Aorta (tissue), 5 donors: ENCODE measurements around the gene CFAP157. TPM values are rescaled to one million over a fixed set of nuclear protein-coding genes. Genes with fewer than 3 reads are reported as not detected.

Source experiments
- ATAC-seq: fragments of 200-7000 bp; cut with Tn5 transposase; one replicate; pipeline ENCODE4 v1.9.1; 2022; ENCODE audit warnings: moderate library complexity; ENCODE audit not compliant: low FRiP score
- DNase-seq, 2 donors: peaks; one replicate each; pipeline ENCODE4 v3.0.0-alpha.2; 2020
- H3K27ac ChIP-seq, 2 donors: one replicate each; pipeline ENCODE4 v1.5.1; 2013; ENCODE audit warnings: low read length in 2 of 2, mild to moderate bottlenecking in 2 of 2, moderate library complexity in 2 of 2, control low read depth in 1 of 2, inconsistent platforms in 1 of 2, low read depth in 1 of 2
- H3K27me3 ChIP-seq, 2 donors: one replicate each; pipeline ENCODE4 v1.6.1; 2013; ENCODE audit warnings: control low read depth in 1 of 2, low read length in 1 of 2, mild to moderate bottlenecking in 1 of 2, moderate library complexity in 1 of 2; ENCODE audit not compliant: insufficient read depth in 2 of 2, control insufficient read depth in 1 of 2
- H3K36me3 ChIP-seq, 2 donors: one replicate each; pipeline ENCODE4 v1.6.1; 2013; ENCODE audit warnings: control low read depth in 1 of 2, low read length in 1 of 2, mild to moderate bottlenecking in 1 of 2; ENCODE audit not compliant: insufficient read depth in 2 of 2, control insufficient read depth in 1 of 2
- H3K4me1 ChIP-seq, 2 donors: one replicate each; pipeline ENCODE4 v1.6.1; 2013; ENCODE audit warnings: low read length in 2 of 2, control low read depth in 1 of 2, mild to moderate bottlenecking in 1 of 2, moderate library complexity in 1 of 2; ENCODE audit not compliant: insufficient read depth in 2 of 2, control insufficient read depth in 1 of 2
- H3K4me3 ChIP-seq, 2 donors: one replicate each; pipeline ENCODE4 v1.5.1; 2013; ENCODE audit warnings: low read length in 2 of 2, control low read depth in 1 of 2, mild to moderate bottlenecking in 1 of 2
- H3K9me3 ChIP-seq: one replicate; pipeline ENCODE4 v1.6.1; 2013; ENCODE audit warnings: mild to moderate bottlenecking, low read length; ENCODE audit not compliant: control insufficient read depth
- WGBS, 2 donors: extraction: QIAGEN DNeasy Blood & Tissue Kit; methylation state at CpG; one replicate each; pipeline ENCODE4 v1.1.7; 2013; 5-methylcytosine and 5-hydroxymethylcytosine counted together
- intact Hi-C, 2 donors: fragments of 100-400 bp; cut with DNase I; formaldehyde crosslinking; loops; one replicate each; pipeline versions ENCODE4 v1.14.2 to v1.15.0; 2022
- polyA plus RNA-seq, 2 donors: library from polyadenylated mRNA; stranded (reverse); fragments of 200-250 nt; gene quantifications; one replicate each; pipeline ENCODE4 v1.2.3, GENCODE V29; 2013
- total RNA-seq, 2 donors: library from RNA; stranded (reverse); fragmentation: NEBNext Ultra II Directional; extraction: Animal tissue kit (Norgen Biotek cat#: 25700); gene quantifications; one replicate each; pipeline ENCODE4 v1.2.1, GENCODE V29; 2021
- donor health status: healthy with polysubstance abuse.
- donor health status: Bipolar disorder and iron deficiency.
- donor health status: DM: no; HTN: no; CAD: no.
- donor health status: DM: no; HTN: no; CAD: no.
- donor health status: DM: yes; HTN: yes; CAD: no.

Gene CFAP157
- total and polyA plus RNA-seq, 4 donors: 0.16 to 0.69 (median 0.60) TPM; not detected in 1

- intact Hi-C loops: no loop called here
These were observed 8.4 kb upstream of the CFAP157 start for GRCh38 chr9:127698386-127698785.

GRCh38 chr9:127698985-127699670 is 7.7 kb upstream of the CFAP157 start:
- 9 to 11% methylated on average over 41 of the region's 41 CpGs for WGBS, 2 donors
- Histone ChIP-seq H3K36me3 (peaks cover 0 to 3% of the 10 kb centered on the region in 2 donors), H3K4me1 (no peaks in the 10 kb centered on the region), H3K27ac (peak overlapping the region in 1 of 2 donors; percentile 50), H3K9me3 (no peaks in the 10 kb centered on the region), H3K27me3 (no peaks in the 10 kb centered on the region), H3K4me3 (no peak overlapping the region)
- DNase-seq (peak; percentile 97 to 99), ATAC-seq (peak; percentile 98)
- intact Hi-C loops: no loop called here

More at GRCh38 chr9:127698386-127698785, 8.4 kb upstream of the CFAP157 start:
- ATAC-seq (no peak), DNase-seq (no peak)
- no peaks in the 10 kb centered on the region for H3K27me3 ChIP-seq
- no peak overlapping the region for H3K27ac ChIP-seq
- WGBS, 2 donors: 87 to 88% methylated on average over 5 of the region's 5 CpGs
- no peaks in the 10 kb centered on the region for H3K9me3 ChIP-seq
- H3K36me3 ChIP-seq: peaks cover 0 to 3% of the 10 kb centered on the region in 2 donors
- H3K4me3 ChIP-seq: no peak overlapping the region
- H3K4me1 ChIP-seq: no peaks in the 10 kb centered on the region

DNA sequence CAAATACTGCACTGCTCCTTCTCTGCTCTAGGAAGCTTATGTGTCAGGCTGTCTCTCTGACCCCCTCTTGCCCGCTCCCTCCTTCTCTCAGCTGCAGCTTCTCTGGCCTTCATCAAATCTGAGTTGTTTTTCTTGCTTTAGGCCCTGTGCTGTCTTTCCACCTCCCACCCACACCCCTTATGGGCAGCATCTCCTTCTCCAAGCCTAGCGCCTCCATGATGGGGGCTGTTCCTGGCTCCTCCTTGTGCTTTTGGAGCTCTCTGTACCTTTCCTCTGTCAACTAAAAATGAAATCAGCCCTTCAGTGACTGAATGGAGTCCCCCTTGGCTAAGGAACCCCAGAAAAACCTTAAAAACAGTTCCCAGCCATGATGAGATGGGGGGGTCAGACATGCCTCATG is 6.6 kb upstream of the CFAP157 start:
- intact Hi-C loops: loop anchor here in 1 of 2 donors (5.0 kb wide), 1 partner anchor 93 kb away; no protein-coding TSS in a partner anchor
- Histone ChIP-seq H3K9me3 (no peaks in the 10 kb centered on the region), H3K4me3 (no peak overlapping the region), H3K4me1 (no peaks in the 10 kb centered on the region), H3K27ac (no peak overlapping the region), H3K27me3 (no peaks in the 10 kb centered on the region), H3K36me3 (no peaks in the 10 kb centered on the region)
- 96 to 100% methylated on average over 2 of the region's 2 CpGs for WGBS, 2 donors
- DNase-seq (no peak), ATAC-seq (no peak)

DNA sequence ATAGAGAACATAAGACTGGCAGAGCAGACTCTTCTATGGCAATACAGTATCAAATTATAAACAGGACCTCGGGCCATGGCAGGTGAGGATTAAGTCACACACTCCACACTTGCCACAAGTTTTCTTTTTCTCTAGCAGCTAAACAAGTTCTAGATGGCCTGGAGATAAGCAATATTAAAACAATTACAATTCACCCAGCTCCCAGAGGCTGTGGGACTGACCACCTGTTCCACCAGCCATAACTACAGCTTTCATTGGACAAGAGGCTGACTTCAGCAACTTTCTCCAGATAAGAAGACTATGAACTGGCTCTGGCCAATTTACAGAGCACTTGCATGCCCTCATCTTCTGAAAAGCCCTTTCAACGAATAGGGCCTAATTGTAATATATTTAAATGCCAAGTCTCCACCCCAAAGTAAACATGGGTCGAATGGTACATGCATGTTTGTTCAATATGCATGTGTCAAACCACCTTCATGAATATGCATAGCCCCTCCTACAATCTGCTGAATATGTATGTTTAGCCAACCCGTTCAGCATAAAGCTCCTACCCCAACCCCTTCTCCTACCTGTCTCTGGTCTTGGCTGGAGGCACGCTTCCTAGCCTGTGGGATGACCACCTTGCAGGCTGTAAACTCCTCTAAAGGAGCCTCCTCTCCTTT is 6.1 kb upstream of the CFAP157 start:
- no peak overlapping the region for H3K4me3 ChIP-seq
- H3K9me3 ChIP-seq: no peaks in the 10 kb centered on the region
- DNase-seq (no peak), ATAC-seq (no peak)
- H3K27me3 ChIP-seq: no peaks in the 10 kb centered on the region
- H3K4me1 ChIP-seq: no peaks in the 10 kb centered on the region
- 83 to 88% methylated on average over 5 of the region's 5 CpGs for WGBS, 2 donors
- no peak overlapping the region for H3K27ac ChIP-seq
- no peaks in the 10 kb centered on the region for H3K36me3 ChIP-seq
- intact Hi-C loops: loop anchor here in 1 of 2 donors (5.0 kb wide), 1 partner anchor 93 kb away; no protein-coding TSS in a partner anchor

DNA sequence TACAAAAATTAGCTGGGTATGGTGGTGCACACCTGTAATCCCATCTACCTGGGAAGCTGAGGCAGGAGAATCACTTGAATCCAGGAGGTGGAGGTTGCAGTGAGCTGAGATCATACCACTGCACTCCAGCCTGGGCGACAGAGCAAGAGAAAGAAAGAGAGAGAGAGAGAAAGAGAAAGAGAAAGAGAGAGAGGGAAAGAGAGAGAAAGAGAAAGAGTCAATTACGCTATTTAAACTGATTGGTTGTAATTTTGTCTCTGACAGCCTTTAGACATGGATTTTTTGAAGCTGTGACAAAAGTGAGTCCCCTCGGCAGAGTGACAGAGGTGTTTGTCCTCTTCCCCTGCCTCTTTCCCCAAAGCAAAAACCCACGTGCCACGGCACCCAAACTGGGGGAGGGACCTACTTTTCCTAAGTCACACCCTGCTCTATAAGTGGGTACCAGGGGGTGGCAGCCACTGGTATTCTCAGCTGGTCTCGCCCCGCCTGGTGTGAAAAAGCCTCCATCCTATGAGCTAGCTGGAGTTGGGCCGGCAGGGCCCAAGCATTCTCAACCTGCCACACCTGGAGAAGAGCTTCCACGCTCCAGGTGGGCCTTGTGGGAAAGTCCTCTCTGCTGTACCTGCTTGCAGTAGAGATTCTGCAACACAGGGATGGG is 3.4 kb upstream of the CFAP157 start:
- intact Hi-C loops: loop anchor here in 1 of 2 donors (5.0 kb wide), 1 partner anchor 96 kb away; no protein-coding TSS in a partner anchor
- 70 to 74% methylated on average over 9 of the region's 9 CpGs for WGBS, 2 donors
- Histone ChIP-seq H3K4me3 (no peak overlapping the region), H3K36me3 (no peaks in the 10 kb centered on the region), H3K27ac (no peak overlapping the region), H3K4me1 (no peaks in the 10 kb centered on the region), H3K9me3 (no peaks in the 10 kb centered on the region), H3K27me3 (no peaks in the 10 kb centered on the region)
- DNase-seq (no peak), ATAC-seq (no peak)

DNA sequence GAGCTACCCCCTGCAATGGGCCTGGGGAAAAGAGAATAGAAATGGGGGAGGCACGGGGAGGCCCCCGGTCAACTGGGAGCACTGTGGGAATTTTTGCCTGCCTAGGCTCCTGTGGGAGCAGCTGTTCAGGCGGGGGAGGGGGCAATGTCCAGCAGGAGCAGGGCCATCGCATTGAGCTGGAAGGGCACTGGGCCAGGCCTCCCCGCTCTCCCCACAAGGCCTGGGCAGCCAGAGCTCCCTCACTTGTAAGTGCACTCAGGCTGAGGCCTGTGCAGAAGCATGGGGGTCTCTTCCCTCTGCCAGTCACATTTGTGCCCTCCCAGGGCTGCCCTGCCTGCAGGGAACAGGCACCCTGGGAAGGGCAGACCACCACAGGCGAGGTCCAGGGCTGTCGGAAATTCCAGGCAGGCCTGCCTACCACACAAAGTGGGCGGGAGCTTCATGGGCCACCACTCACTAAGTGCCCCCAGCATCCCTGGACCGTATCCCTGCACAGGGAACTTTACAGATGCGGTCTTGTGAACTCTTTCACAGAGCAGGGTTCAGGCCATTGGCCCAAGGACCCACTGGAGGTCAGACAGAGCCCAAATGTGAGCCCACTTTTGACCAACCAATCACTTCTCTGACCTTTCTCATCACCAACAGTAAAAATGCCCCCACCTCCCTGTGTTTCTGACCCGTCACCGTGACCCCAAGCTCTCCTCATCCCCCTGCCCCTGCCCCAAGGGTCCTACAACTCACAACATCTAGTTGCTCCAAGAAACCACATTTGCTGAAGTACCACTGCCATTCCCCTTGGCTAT is 1.0 kb upstream of the CFAP157 start:
- intact Hi-C loops: no loop called here
- Histone ChIP-seq H3K4me1 (no peaks in the 10 kb centered on the region), H3K27me3 (no peaks in the 10 kb centered on the region), H3K36me3 (no peaks in the 10 kb centered on the region), H3K9me3 (no peaks in the 10 kb centered on the region), H3K27ac (no peak overlapping the region), H3K4me3 (no peak overlapping the region)
- 75 to 78% methylated on average over 10 to 12 of the region's 12 CpGs for WGBS, 2 donors
- DNase-seq: peak in 1 of 2 donors; percentile 63
- ATAC-seq: peak; percentile 30

DNA sequence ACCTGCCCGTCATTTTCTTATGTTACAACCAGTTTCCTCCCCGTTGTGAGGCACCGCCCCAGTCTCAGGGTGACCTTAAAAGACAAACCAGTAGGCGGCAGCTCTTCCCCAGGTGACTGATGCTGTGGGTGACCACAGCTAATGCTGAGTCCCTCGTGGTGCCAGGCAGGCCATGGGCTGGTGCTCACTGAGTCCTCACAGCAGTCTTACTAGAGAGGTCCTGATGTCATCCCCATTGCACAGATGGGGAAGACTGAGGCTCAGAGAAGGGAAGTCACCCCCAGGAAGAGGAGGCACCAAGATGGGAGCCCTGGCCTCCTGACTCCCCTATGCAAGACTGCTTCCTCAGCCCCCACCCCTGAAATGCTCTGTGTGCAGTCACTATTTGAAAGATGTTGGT is 978 bp downstream of the CFAP157 start:
- Histone ChIP-seq H3K4me1 (no peaks in the 10 kb centered on the region), H3K36me3 (no peaks in the 10 kb centered on the region), H3K9me3 (no peaks in the 10 kb centered on the region), H3K27ac (no peak overlapping the region), H3K27me3 (no peaks in the 10 kb centered on the region), H3K4me3 (no peak overlapping the region)
- DNase-seq (no peak), ATAC-seq (no peak)
- intact Hi-C loops: no loop called here
- 57 to 60% methylated on average over 5 of the region's 5 CpGs for WGBS, 2 donors

- ATAC-seq (no peak), DNase-seq (no peak)
- 93 to 95% methylated on average over 8 of the region's 8 CpGs for WGBS, 2 donors
- Histone ChIP-seq H3K27ac (no peak overlapping the region), H3K27me3 (no peaks in the 10 kb centered on the region), H3K36me3 (no peaks in the 10 kb centered on the region), H3K4me3 (no peak overlapping the region), H3K4me1 (no peaks in the 10 kb centered on the region), H3K9me3 (no peaks in the 10 kb centered on the region)
- intact Hi-C loops: no loop called here
These were observed 2.3 kb downstream of the CFAP157 start for GRCh38 chr9:127708952-127709587.
